Measurements from ENCODE around the gene NEUROG2.
A peak's percentile ranks its signal among the peaks of the same experiment; 100 is the strongest.
"Not testable (repeated sequence)": the region's sequence is repeated elsewhere in the genome, so short reads cannot be mapped to it uniquely, and the experiment has no call there.

Gene NEUROG2

GRCh38 chr4:112516066-112516470 is at the start of gene NEUROG2:
Gene NEUROG2 (minus strand): TSS chr4:112516180. CDS start chr4:112515475, 705 bp downstream.
- DNase-seq: no peak

DNA sequence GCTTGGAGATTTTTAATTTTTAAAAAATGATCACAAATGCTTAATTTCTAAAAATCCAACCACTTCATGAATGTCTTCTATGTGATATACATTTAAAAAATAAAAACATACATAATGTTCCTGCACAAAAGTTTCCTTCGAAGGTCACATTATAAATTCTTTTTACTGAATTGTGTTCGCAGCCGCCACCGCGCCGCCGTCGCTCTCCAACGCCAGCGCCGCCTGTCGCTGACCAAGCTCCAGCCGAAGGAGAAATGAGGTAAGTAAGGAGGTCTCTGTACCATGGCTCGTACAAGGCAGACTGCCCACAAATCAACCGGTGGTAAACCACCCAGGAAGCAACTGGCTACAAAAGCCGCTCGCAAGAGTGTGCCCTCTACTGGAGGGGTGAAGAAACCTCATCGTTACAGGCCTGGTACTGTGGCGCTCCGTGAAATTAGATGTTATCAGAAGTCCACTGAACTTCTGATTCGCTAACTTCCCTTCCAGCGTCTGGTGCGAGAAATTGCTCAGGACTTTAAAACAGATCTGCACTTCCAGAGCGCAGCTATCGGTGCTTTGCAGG is 48.8 kb upstream of the NEUROG2 start:
- no peak for DNase-seq

DNA sequence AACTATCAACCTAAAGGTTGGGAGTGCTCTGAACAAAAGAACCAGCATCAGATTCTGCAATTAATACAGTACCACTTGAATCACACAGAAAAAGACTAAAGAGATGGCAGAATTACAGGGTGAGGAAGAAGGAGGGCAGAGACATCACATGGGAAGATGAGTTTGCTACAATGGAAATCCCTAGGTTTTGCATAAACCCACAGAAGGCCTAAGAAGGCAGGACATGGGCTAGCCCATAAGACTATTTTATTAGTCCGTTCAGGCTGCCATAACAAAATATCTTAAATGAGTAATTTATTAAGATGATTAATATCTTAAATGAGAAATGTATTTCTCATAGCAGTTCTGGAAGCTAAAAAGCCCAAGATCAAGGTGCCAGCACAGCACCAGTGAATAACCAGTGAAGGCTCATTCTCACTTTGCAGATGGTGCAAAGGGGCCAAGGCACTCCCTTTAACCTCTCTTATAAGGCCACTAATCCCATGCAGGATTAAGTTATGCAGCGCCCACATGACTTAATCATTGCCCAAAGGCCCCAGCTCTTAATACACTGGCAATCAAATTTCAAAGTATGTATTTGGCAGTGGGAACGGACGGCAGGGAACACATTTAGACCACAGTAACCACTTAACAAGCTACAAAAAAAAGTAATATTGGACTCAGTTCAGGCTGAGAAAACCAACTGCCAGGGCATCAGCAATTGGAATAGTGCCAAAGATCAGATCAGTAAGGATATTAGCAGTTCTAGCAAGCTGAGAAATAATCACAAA is 47.6 kb upstream of the NEUROG2 start:
- no peak for DNase-seq

DNA sequence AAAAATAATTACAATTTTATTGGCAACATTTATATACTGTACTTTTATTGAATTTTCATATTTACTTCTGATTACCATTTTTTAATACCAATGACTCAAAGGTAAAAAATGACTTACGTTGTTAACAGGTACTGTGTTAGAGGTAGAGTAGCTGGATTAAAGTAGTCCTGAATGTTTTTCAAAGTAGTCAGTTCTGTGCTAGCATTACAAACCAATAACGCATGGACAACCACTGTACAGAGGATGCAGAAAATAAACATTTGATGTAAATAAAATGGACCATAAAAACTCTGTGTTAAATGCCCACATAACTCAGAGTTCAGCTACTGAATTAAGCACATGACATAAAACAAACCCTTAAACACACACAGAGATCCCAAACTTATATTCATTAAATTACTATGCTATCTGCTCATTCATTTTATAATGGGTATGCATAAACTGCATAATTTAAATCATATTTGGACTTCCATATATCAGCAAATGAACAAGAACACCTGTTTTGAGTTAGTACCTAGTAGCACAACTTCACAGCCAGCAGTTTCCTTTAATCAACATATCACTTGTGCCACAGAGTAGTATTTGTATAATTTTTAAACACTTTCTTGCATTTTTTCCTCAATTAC is 46.4 kb upstream of the NEUROG2 start:
- no peak for DNase-seq

- no peak for DNase-seq
These were observed 44.1 kb upstream of the NEUROG2 start for GRCh38 chr4:112560084-112560483.

DNA sequence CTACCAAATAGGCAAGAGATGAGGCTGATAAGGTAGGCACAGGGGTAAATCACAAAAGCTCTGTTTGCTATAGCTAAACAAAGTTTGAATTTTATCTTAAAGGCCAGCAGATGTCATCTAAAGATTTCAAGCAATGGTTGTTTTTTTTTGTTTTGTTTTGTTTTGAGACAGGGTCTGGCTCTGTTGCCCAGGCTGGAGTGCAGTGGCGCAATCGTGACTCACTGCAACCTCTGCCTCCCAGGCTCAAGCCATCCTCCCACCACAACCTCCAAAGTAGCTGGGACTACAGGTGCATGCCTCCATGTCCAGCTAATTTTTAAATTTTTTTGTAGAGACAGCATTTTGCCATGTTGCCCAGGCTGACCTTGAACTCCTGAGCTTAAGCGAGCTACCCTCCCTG is 43.1 kb upstream of the NEUROG2 start:
- no peak for DNase-seq

- DNase-seq: no peak
These were observed 41.9 kb upstream of the NEUROG2 start for GRCh38 chr4:112557676-112558411.

- DNase-seq: not testable (repeated sequence)
These were observed 38.3 kb upstream of the NEUROG2 start for GRCh38 chr4:112554271-112554670.

DNA sequence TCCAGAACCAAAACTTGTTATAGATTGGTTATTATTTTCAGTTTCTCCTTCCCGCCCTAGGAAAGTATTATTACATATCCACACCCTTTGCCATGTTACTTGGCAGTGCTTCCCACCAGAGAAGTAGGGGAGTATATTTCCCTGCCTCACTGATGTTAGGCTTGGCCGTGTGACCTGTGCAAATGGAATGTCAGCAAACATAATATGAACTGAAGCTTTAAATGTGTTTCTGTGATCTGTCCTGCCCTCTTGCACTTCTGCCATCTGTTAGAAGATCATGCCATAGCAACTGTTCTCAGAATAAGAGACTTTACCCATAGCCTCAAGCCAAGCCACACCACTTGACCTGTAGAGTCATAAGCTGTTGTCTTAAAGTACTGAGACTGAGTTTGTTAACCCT is 36.7 kb upstream of the NEUROG2 start:
- DNase-seq: peak; percentile 79

- peak; percentile 54 for DNase-seq
These were observed 34.7 kb upstream of the NEUROG2 start for GRCh38 chr4:112550728-112551127.

GRCh38 chr4:112546476-112546875 is 30.5 kb upstream of the NEUROG2 start:
- DNase-seq: no peak

DNA sequence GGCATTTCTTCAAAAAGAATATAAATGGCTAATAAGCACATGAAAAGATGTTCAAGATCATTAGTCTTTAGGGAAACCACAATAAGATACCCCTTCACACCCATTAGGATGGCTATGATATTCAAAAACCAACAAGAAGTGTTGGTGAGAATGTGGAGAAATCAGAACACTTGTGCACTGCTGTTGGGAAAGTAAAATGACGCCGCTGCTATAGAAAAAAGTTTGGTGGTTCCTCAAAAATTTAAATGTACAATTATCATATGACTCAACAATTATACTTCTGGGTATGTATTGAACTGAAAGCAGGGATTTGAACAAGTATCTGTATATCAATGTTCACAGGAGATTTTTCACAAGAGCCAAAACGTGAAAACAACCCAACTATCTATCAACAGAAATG is 29.4 kb upstream of the NEUROG2 start:
- no peak for DNase-seq

GRCh38 chr4:112540695-112541094 is 24.7 kb upstream of the NEUROG2 start:
- no peak for DNase-seq

DNA sequence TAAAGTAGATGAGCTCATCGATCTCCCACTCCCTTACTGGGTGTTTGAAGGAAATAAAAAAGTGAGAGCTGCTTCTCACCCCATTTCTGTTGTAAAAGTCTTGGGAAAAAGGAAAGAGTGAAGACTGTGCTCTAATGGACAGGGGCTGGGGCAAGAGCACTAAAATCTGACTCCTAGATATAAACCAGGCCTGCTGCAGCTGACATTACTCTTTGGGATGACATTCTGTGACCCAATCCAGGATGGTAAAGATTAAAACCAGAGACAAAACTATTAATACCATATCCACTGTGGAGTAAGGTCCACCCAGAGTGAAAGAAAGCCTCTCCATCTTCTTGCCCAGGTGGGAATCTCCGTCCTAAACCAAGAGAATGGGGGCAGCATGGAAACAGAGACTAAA is 20.1 kb upstream of the NEUROG2 start:
- DNase-seq: no peak

DNA sequence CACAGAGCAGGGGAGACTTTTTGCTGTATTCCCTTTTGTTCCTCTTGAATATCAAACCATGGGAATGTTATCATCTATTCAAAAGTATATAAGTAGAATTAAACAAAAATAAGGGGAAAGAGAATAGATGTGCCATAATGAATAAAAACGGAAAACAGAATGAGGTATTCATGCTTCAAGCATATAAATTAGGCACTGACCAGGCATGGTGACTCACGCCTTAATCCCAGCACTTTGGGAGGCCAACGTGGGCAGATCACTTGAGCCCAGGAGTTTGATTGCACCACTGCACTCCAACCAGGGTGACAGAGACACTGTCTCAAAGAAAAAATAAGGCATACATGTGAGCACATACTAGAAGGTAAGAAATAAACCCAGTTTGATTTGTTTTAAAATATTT is 16.3 kb upstream of the NEUROG2 start:
- no peak for DNase-seq

DNA sequence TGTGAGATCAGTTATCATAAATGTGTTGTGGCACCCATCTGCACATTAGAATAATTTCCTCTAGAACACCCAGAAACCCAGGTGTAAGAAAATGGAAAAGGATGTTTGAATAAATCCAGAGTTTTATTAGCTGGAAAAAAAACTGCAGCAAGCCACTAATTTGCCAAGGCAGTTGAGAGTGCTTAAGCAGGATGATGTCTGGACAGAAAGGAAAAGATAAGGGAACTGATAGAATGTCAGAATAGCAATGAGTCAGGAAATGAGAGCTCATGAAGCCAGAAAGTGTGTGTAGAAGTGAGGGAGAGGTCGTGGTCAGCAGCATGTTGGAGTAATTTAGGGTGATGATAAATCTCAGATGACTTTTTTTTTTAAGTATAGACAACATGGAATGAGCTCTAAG is 15.2 kb upstream of the NEUROG2 start:
- DNase-seq: peak; percentile 60

DNA sequence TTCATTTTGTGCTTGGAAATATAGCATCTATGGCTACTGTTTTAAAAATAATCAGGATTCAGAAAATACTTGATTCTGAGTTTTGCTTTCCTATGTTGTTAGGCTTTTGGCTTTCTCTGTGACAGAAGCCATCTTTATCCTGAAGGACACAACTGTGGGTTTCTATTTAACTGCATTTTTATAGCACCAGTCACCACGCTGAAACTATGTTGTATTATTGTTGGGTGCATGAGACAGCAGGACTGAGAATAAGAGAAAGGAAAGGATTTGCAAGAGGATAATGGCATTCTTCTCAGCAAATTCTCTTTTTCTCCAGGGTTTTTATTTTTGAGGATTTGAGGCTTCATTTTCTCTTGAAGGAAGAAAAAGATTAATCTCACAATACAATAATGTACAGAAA is 10.1 kb upstream of the NEUROG2 start:
- DNase-seq: no peak

DNA sequence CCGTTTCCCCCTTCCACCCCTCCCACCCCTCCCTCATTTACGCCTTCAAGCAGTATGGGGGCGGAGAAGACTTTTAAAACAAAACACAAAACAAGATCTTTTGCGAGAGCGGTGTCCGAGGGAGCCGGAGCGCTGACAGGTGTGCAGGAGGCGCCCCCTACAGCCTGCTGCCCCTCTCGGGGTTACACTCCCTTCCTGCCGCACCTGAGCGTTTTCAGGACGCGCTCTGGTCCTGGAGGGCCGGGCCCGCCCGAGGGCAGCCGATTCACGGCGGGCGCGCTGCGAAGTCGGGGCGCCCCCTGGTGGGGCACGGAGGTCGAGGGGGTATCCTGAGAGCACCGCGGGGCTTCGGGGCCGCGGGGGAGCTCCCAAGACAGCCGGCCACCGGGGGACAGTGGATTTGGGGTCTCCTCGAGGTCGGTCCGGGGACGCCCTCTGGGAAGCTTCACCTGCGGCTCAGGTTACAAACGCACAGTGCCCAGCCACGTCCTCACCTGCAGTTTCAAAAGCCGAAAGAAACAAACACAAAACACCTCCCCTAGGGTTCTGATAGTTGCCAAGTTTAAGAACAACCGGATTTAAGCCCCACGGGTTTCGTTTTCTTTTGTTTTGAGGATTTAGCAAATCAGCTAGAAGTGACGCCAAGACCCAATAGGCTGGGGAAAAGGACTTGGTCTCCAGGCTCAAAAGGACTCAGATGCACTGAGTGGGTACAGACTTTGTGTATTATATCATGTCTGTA is 8.0 kb upstream of the NEUROG2 start:
- peak; percentile 37 for DNase-seq

- no peak for DNase-seq
These were observed 7.2 kb upstream of the NEUROG2 start for GRCh38 chr4:112523008-112523721.

DNA sequence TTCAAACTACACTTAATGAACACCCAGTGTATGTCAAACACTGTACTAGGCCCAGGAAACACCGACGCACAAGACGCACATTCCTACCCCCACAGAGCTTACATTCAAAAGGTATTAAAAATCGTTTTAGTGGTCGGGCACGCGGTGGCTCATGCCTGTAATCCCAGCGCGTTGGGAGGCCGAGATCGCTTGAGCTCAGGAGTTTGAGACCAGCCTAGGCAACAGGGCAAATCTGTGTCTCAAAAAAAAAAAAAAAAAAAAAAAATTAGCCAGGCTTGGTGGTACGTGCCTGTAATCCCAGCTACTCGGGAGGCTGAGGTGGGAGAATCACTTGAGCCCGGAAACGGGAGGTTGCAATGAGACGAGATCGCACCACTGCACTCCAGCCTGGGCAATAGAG is 6.5 kb upstream of the NEUROG2 start:
- not testable (repeated sequence) for DNase-seq

- no peak for DNase-seq
These were observed 5.4 kb upstream of the NEUROG2 start for GRCh38 chr4:112521123-112522023.
